Smooth muscle cell (in vitro differentiated cells): ENCODE results near the gene RANBP1. TPM values are rescaled to one million over a fixed set of nuclear protein-coding genes. Genes with fewer than 3 reads are reported as not detected.
A peak's percentile ranks its signal among the peaks of the same experiment; 100 is the strongest.

Source experiments
- DNase-seq: peaks from one replicate; lab custom pipeline; 2025; ENCODE audit not compliant: unreplicated experiment; lab: John Stamatoyannopoulos, UW
- H2AFZ ChIP-seq: fragments of 200-600 bp; sonication (generic); 2 replicates; pipeline ENCODE4 v1.6.0; 2016; ENCODE audit warnings: antibody characterized with exemption, low read depth, mild to moderate bottlenecking
- H3F3A ChIP-seq: fragments of 200-600 bp; sonication (generic); 2 replicates; pipeline ENCODE4 v1.6.0; 2017; ENCODE audit warnings: antibody characterized with exemption, low read depth
- H3K27ac ChIP-seq: fragments of 200-600 bp; sonication (generic); 2 replicates; pipeline ENCODE4 v1.5.1; 2016; ENCODE audit warnings: low read depth, mild to moderate bottlenecking
- H3K27me3 ChIP-seq: fragments of 200-600 bp; sonication (generic); 2 replicates; pipeline ENCODE4 v1.6.1; 2016; ENCODE audit warnings: low read depth, mild to moderate bottlenecking
- H3K36me3 ChIP-seq: fragments of 200-600 bp; sonication (generic); 2 replicates; pipeline ENCODE4 v1.5.1; 2016; ENCODE audit warnings: low read depth
- H3K4me1 ChIP-seq: fragments of 200-600 bp; sonication (generic); 2 replicates; pipeline ENCODE4 v1.5.1; 2016; ENCODE audit warnings: low read depth
- H3K4me2 ChIP-seq: fragments of 200-600 bp; sonication (generic); 2 replicates; pipeline ENCODE4 v1.6.0; 2016; ENCODE audit warnings: mild to moderate bottlenecking
- H3K4me3 ChIP-seq: fragments of 200-600 bp; sonication (generic); 2 replicates; pipeline ENCODE4 v1.5.1; 2016; ENCODE audit warnings: mild to moderate bottlenecking
- H3K79me2 ChIP-seq: fragments of 200-600 bp; sonication (generic); 2 replicates; pipeline ENCODE4 v1.6.0; 2016; ENCODE audit warnings: low read depth, mild to moderate bottlenecking
- H3K9ac ChIP-seq: fragments of 200-600 bp; sonication (generic); 2 replicates; pipeline ENCODE4 v1.6.0; 2016; ENCODE audit warnings: low read depth
- H3K9me3 ChIP-seq: fragments of 200-600 bp; sonication (generic); replicated peaks from 2 replicates; pipeline ENCODE4 v1.5.1; 2016; ENCODE audit warnings: low read depth
- H4K20me1 ChIP-seq: fragments of 200-600 bp; sonication (generic); 2 replicates; pipeline ENCODE4 v1.6.0; 2016; ENCODE audit warnings: low read depth
- CTCF ChIP-seq: fragments of 200-600 bp; sonication (generic); IDR thresholded peaks from 2 replicates; pipeline ENCODE4 v1.5.1; 2017; ENCODE audit warnings: borderline replicate concordance, mild to moderate bottlenecking, antibody characterized with exemption; ENCODE audit not compliant: insufficient read depth, poor library complexity, severe bottlenecking
- WGBS: methylation state at CpG from one replicate; pipeline ENCODE4 v1.1.7; 2016; ENCODE audit warnings: low lambda C conversion rate; 5-methylcytosine and 5-hydroxymethylcytosine counted together
- polyA plus RNA-seq: library from polyadenylated mRNA; unstranded; fragments of >200 nt; fragmentation: Nextera tagmentation; extraction: Ambion mirVana; gene quantifications from 2 replicates; pipeline ENCODE4 v1.2.1, GENCODE V29; 2016
- total RNA-seq: library from RNA; depleted of rRNA; stranded (reverse); fragments of >200 nt; gene quantifications from 2 replicates; pipeline ENCODE4 v1.2.3, GENCODE V29; 2014

The RANBP1 gene
- total and polyA plus RNA-seq, 2 experiments from 2014 or later, result 235 to 331 TPM

- Histone ChIP-seq H3K9me3 (no peaks in the 10 kb centered on the region), H3K27me3 (no peaks in the 10 kb centered on the region), H3F3A (peaks cover 5% of the 10 kb centered on the region), H3K4me3 (peak within 1 kb of the TSS; percentile 69), H3K79me2 (peaks cover 45% of the 10 kb centered on the region), H3K9ac (peak within 1 kb of the TSS; percentile 83), H3K27ac (peak within 1 kb of the TSS; percentile 83), H2AFZ (peak within 1 kb of the TSS; percentile 76), H4K20me1 (peaks cover 40% of the 10 kb centered on the region), H3K36me3 (no peaks in the 10 kb centered on the region), H3K4me2 (peak within 1 kb of the TSS; percentile 96), H3K4me1 (peaks cover 19% of the 10 kb centered on the region)
- no peak for TF ChIP-seq CTCF
- 1% methylated on average over 76 of the region's 100 CpGs for WGBS
- peak; percentile 68 for DNase-seq
Measured at GRCh38 chr22:20079745-20080444, 36.0 kb upstream of the RANBP1 start, which contains the start of gene DGCR8. TSS of gene DGCR8 (plus strand) at chr22:20080241. CDS start at chr22:20085964, 5,723 bp downstream.

- peak; percentile 57 for DNase-seq
- H3K4me3 ChIP-seq, result peak overlapping the region; percentile 69
- WGBS, result 0% methylated on average over 9 of the region's 34 CpGs
- TF ChIP-seq CTCF, result no peak
- peaks cover 19% of the 10 kb centered on the region for H3K4me1 ChIP-seq
- H3K9me3 ChIP-seq, result no peaks in the 10 kb centered on the region
- peaks cover 50% of the 10 kb centered on the region for H3K79me2 ChIP-seq
- no peaks in the 10 kb centered on the region for H3K36me3 ChIP-seq
- H3K27ac ChIP-seq, result peak overlapping the region; percentile 83
- peaks cover 5% of the 10 kb centered on the region for H3F3A ChIP-seq
- peak overlapping the region; percentile 96 for H3K4me2 ChIP-seq
- peak overlapping the region; percentile 83 for H3K9ac ChIP-seq
- H4K20me1 ChIP-seq, result peaks cover 46% of the 10 kb centered on the region
- H2AFZ ChIP-seq, result no peak overlapping the region
- H3K27me3 ChIP-seq, result no peaks in the 10 kb centered on the region
Measured at GRCh38 chr22:20080445-20080775, 35.5 kb upstream of the RANBP1 start.

GRCh38 chr22:20080776-20081654, 34.9 kb upstream of the RANBP1 start:
- no peaks in the 10 kb centered on the region for H3K27me3 ChIP-seq
- peak; percentile 20 for DNase-seq
- H3K9ac ChIP-seq, result peak overlapping the region; percentile 83
- H3K4me3 ChIP-seq, result peak overlapping the region; percentile 69
- no peak overlapping the region for H2AFZ ChIP-seq
- H3K79me2 ChIP-seq, result peaks cover 56% of the 10 kb centered on the region
- H3K9me3 ChIP-seq, result no peaks in the 10 kb centered on the region
- 23% methylated on average over 27 of the region's 27 CpGs for WGBS
- H3K27ac ChIP-seq, result peak overlapping the region; percentile 83
- H3K4me1 ChIP-seq, result peaks cover 19% of the 10 kb centered on the region
- no peak for TF ChIP-seq CTCF
- no peaks in the 10 kb centered on the region for H3K36me3 ChIP-seq
- H3K4me2 ChIP-seq, result peak overlapping the region; percentile 96
- H4K20me1 ChIP-seq, result peaks cover 52% of the 10 kb centered on the region
- peaks cover 5% of the 10 kb centered on the region for H3F3A ChIP-seq
